GM12865 (cell line): ENCODE measurements around the gene BARHL2.

Source experiments
- DNase-seq: peaks from one replicate; pipeline ENCODE4 v3.0.0; 2010; ENCODE audit warnings: low read depth
- H3K4me3 ChIP-seq: 2 replicates; pipeline ENCODE4 v1.5.1; 2011; ENCODE audit warnings: mild to moderate bottlenecking, low read depth, low read length, control low read depth
- TF ChIP-seq, protein P1 (sequence below): IDR thresholded peaks from 2 replicates; pipeline ENCODE4 v1.5.1; 2011; ENCODE audit warnings: low read length, control low read depth, low read depth, inconsistent platforms; ENCODE audit not compliant: insufficient read depth; ENCODE audit errors: missing control alignments

The BARHL2 gene

DNA sequence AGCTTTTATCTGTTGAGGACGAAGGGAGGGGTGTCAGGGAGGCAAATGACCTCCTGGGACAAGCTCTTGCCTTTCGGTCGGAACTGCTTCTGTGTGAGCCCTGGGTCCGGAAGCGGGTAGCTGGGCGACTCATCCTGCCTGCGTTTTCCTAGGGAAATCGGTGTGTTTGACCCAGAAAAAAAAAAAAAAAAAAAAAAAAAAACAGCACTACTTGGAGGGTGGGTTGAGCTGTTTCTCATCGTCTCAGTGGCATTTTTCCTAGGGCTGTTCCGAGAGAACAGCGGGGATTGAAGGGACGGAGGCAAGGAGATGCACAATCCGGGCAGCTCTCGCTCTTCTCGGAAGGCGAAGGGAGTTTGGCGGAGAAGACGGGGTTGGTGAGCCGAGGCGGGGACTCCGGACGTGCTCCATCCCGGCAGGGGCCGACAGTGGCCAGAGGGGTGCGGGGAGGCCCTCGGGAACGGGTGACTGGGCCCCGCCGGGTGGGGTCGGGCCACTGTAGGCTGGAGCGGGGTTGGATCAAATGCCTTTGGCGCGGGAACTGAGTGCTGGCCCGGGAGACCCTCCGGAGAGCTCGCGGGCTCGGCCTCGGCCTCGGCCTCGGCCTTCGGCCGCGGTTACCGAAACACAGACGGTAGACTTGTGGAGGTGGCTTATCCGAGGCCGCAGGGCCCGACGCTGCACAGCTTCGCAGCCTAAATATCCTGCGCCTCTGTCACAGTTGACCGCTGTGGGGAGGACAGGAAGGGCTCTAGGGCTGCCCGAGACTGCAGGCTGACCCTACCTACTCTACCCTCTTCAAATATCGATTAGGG, 2.4 kb upstream of the BARHL2 start:
- no peak overlapping the region for H3K4me3 ChIP-seq
- DNase-seq: no peak
- TF ChIP-seq, protein P1, sequence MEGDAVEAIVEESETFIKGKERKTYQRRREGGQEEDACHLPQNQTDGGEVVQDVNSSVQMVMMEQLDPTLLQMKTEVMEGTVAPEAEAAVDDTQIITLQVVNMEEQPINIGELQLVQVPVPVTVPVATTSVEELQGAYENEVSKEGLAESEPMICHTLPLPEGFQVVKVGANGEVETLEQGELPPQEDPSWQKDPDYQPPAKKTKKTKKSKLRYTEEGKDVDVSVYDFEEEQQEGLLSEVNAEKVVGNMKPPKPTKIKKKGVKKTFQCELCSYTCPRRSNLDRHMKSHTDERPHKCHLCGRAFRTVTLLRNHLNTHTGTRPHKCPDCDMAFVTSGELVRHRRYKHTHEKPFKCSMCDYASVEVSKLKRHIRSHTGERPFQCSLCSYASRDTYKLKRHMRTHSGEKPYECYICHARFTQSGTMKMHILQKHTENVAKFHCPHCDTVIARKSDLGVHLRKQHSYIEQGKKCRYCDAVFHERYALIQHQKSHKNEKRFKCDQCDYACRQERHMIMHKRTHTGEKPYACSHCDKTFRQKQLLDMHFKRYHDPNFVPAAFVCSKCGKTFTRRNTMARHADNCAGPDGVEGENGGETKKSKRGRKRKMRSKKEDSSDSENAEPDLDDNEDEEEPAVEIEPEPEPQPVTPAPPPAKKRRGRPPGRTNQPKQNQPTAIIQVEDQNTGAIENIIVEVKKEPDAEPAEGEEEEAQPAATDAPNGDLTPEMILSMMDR: no peak

DNA sequence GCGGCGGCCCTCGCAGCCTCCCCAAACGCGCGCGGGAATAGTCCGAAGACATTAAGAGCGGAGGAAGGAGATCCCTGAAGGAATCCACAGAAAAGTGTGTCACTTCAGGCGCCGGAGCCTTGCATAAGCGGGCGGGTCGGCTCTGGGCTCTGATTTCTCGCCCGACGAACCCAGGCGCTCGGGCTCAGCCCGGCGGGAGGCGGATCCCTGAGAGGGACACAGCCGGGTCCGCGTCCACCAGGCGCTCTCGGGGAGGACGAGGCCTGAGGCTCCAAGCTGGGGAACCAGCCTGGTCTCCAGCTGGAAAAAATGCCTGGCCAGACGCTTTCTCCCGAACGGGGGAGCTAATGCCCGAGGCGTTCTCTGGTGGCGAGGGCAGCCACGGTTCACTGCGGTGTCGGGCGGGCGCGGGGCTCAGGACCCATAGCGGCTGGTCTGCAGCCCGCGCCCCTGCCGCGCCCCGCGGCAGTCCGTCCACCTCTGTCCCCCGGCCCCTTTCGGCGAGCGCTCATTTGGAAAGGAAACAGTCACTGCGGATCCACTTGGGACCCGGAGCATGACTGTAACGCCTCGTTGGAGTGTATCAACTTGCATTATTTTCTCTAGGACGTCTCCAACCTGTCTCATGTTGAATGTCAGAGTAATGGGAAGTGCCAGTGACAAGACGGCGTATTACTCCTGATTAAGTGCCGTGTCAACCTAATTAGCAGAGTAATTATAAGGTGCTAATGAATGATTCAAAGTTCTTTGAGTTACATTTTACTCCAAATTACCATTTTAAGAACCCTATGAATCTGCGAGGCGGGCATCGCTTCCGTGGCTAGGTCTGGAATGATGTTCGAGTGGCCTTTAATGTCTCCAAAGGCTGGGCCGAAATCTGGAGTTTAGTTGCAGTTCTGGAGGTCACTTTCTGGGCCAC, 1.6 kb upstream of the BARHL2 start:
- TF ChIP-seq, protein P1: no peak
- no peak overlapping the region for H3K4me3 ChIP-seq
- no peak for DNase-seq

DNA sequence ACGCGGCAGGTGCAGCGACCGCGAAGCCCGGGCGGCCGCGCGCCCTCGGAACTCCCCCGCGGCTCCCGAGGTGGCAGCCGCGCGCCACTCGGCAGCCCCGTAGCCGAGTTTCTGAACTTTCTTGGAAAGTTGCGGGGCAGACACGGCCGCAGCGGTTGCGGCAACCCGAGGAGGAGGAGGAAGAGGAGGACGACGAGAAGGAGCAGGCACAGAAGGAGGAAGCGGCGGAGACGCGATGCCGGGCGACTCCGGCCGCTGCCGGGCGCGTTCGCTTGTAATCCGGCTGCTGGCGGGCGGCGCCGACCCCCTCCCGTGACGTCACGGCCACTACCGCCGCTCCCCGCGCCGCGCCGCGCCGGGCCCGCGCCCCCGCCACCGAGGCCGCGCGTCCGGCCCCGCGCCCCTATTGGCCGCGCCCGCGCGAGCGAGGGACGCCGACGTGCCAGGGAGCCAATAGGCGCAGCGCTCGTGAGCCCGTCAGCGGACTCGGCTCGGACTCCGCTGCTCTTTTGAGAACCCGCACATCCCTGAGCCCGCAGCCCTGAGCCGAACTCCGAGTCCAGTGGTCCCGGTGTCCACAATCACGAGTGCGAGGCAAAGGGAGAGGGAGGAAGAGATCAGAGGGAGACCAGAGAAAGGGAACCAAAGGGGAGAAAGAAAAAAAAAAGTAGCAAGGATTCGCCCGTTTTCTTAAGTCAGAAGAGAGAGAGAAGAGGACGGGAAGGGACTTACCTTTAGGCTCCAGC, 736 bp upstream of the BARHL2 start:
- TF ChIP-seq, protein P1: no peak
- no peak overlapping the region for H3K4me3 ChIP-seq
- no peak for DNase-seq

DNA sequence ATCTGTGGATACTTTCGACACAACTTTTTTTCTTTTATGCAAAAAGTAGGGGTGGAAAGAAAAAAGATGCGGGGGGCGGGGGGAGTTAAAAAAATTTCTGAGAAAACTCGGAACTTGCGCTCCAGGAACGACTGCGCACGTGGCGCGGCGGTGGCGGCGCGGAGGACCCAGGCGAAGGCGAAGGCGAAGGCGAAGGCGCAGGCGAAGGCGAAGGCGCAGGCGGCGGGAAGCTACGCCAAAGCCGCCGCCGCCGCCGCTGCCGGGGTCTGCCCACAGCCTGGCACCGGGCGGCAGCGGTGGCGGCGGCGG, 208 bp upstream of the BARHL2 start:
- no peak for DNase-seq
- H3K4me3 ChIP-seq: no peak overlapping the region
- TF ChIP-seq, protein P1: no peak

DNA sequence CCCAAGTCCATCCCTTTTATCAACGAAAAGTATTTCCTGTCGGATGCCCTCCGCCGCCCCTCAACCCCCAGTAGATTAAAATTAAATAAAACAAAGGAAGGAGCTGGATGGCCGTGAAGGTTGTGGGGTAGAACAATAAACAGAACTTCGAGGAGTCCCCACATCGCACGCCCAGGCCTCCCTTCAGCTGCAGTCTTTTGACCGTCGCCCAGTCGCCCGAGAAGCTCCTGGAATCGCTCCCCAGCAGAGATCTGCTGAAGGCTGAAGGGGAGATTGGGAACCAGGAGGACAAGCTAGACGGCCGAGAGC, 905 bp downstream of the BARHL2 start:
- TF ChIP-seq, protein P1: no peak
- no peak for DNase-seq
- H3K4me3 ChIP-seq: no peak overlapping the region

DNA sequence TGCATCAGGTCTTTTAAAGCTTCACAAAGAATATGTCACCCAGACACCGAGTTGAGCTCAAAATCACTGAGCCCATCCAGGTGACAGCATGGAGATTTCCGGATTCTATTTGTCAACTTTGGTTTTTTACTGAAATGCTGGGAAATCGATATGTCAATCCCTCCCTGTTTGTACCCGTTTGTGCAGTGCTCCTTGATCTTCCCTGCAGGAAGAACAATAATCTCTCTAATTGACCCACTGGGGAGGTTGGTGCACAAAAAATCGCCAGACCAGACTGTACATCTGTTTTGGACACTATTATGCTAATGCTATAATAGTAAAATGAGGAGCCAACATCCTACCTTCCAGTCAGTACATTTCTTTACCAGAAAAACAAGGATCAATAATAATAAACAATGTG, 1.8 kb downstream of the BARHL2 start:
- TF ChIP-seq, protein P1: no peak
- no peak overlapping the region for H3K4me3 ChIP-seq
- no peak for DNase-seq
